ENCODE measurements around the gene BDP1. TPM values are rescaled to one million over a fixed set of nuclear protein-coding genes. Genes with fewer than 3 reads are reported as not detected.
"Not testable (repeated sequence)": the region's sequence is repeated elsewhere in the genome, so short reads cannot be mapped to it uniquely, and the experiment has no call there.

The BDP1 gene
- total RNA-seq, 1 donor, result 20.3 TPM

DNA sequence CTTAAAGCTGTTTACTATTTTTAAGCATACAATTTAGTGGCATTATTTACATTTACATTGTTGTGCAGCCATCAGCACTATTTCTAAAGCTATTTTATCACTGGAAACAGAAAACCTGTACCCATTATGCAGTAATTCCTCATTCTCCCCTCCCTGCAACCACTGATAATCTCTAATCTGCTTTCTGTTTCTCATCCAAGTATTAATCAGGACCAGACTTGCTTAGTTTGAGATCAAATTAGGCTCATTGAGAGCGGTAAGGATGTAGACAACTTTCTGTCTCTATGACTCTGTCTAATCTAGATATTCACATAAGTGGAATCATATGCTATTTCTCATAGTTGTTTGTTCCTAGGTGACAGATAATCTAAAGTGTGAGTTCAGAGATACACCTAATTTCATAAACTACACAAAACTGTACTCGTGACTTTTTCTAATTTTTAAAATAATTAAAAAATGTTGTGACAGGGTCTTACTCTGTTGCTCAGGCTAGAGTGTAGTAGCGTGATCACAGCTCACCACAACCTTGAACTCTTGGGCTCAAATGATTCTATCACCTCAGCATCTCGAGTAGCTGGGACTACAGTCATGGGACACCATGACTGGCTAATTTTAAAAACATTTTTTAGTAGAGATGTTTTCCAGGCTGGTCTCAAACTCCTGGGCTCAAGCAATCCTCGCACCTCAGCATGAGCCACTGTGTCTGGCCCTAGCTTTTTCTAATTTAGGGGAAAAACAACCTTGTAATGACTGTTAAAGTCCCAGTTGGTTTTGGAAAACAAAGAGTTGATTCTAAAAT lies 37.6 kb downstream of the BDP1 start:
- no peaks in the 10 kb centered on the region for H3K4me1 ChIP-seq (ENCODE audit: insufficient read depth, low read length)

GRCh38 chr5:71494202-71494601 lies 38.8 kb downstream of the BDP1 start:
- not testable (repeated sequence) for H3K9me3 ChIP-seq (ENCODE audit: low read depth, low read length); H4K20me1 ChIP-seq (ENCODE audit: insufficient read depth, low read length); H3K27ac ChIP-seq (ENCODE audit: low read depth, low read length); H3K27me3 ChIP-seq (ENCODE audit: insufficient read depth, low read length); DNase-seq (ENCODE audit: insufficient read length, low spot score, missing footprints); H3K4me1 ChIP-seq (ENCODE audit: insufficient read depth, low read length); H3K4me2 ChIP-seq (ENCODE audit: insufficient read depth, low read length); H2AFZ ChIP-seq (ENCODE audit: low read length); H3K4me3 ChIP-seq (ENCODE audit: insufficient read depth, low read length)
- H3K36me3 ChIP-seq (ENCODE audit: insufficient read depth, low read length), result peaks cover 50% of the 10 kb centered on the region
- peaks cover 22% of the 10 kb centered on the region for H3K79me2 ChIP-seq (ENCODE audit: insufficient read depth, low read length)

More for the DNA sequence above, 37.6 kb downstream of the BDP1 start:
- H3K4me3 ChIP-seq (ENCODE audit: insufficient read depth, low read length), result no peak overlapping the region
- H3K36me3 ChIP-seq (ENCODE audit: insufficient read depth, low read length), result peaks cover 55% of the 10 kb centered on the region
- DNase-seq (ENCODE audit: insufficient read length, low spot score, missing footprints), result no peak
- peaks cover 22% of the 10 kb centered on the region for H3K79me2 ChIP-seq (ENCODE audit: insufficient read depth, low read length)
- H3K27ac ChIP-seq (ENCODE audit: low read depth, low read length), result no peak overlapping the region
- no peaks in the 10 kb centered on the region for H3K9me3 ChIP-seq (ENCODE audit: low read depth, low read length)
- peaks cover 2% of the 10 kb centered on the region for H4K20me1 ChIP-seq (ENCODE audit: insufficient read depth, low read length)
- no peak overlapping the region for H2AFZ ChIP-seq (ENCODE audit: low read length)
- no peaks in the 10 kb centered on the region for H3K27me3 ChIP-seq (ENCODE audit: insufficient read depth, low read length)
- TF ChIP-seq, protein P1, sequence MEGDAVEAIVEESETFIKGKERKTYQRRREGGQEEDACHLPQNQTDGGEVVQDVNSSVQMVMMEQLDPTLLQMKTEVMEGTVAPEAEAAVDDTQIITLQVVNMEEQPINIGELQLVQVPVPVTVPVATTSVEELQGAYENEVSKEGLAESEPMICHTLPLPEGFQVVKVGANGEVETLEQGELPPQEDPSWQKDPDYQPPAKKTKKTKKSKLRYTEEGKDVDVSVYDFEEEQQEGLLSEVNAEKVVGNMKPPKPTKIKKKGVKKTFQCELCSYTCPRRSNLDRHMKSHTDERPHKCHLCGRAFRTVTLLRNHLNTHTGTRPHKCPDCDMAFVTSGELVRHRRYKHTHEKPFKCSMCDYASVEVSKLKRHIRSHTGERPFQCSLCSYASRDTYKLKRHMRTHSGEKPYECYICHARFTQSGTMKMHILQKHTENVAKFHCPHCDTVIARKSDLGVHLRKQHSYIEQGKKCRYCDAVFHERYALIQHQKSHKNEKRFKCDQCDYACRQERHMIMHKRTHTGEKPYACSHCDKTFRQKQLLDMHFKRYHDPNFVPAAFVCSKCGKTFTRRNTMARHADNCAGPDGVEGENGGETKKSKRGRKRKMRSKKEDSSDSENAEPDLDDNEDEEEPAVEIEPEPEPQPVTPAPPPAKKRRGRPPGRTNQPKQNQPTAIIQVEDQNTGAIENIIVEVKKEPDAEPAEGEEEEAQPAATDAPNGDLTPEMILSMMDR (IDR thresholded peaks at IDR 0.05; ENCODE audit: extremely low read depth, low read depth, low read length), result no peak
- no peak overlapping the region for H3K4me2 ChIP-seq (ENCODE audit: insufficient read depth, low read length)

GRCh38 chr5:71498756-71499155 lies 43.3 kb downstream of the BDP1 start:
- H4K20me1 ChIP-seq (ENCODE audit: insufficient read depth, low read length); H3K27ac ChIP-seq (ENCODE audit: low read depth, low read length); H3K4me1 ChIP-seq (ENCODE audit: insufficient read depth, low read length); H2AFZ ChIP-seq (ENCODE audit: low read length); H3K27me3 ChIP-seq (ENCODE audit: insufficient read depth, low read length); H3K4me3 ChIP-seq (ENCODE audit: insufficient read depth, low read length); DNase-seq (ENCODE audit: insufficient read length, low spot score, missing footprints); H3K9me3 ChIP-seq (ENCODE audit: low read depth, low read length); H3K4me2 ChIP-seq (ENCODE audit: insufficient read depth, low read length); H3K79me2 ChIP-seq (ENCODE audit: insufficient read depth, low read length): not testable (repeated sequence)
- H3K36me3 ChIP-seq (ENCODE audit: insufficient read depth, low read length), result peaks cover 46% of the 10 kb centered on the region

DNA sequence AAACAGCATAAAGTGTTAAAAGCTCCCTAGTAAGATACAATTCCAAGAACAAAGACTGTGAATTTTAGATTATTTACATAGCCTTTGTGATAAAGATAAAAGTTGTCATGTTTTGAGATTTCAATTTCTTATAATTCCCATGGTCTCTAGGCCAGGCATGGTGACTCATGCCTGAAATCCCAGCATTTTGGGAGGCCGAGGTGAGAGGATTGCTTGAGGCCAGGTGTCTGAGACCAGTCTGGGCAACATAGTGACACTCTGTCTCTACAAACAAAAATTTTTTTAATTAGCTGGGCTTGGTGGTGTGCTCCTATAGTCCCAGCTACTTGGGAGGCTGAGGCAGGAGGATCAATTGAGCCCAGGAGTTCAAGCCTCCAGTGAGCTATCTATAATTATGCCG lies 48.1 kb downstream of the BDP1 start:
- Histone ChIP-seq H3K4me3 (ENCODE audit: insufficient read depth, low read length) (no peak overlapping the region), H3K79me2 (ENCODE audit: insufficient read depth, low read length) (no peaks in the 10 kb centered on the region), H2AFZ (ENCODE audit: low read length) (no peak overlapping the region), H3K27me3 (ENCODE audit: insufficient read depth, low read length) (no peaks in the 10 kb centered on the region), H3K27ac (ENCODE audit: low read depth, low read length) (no peak overlapping the region), H3K36me3 (ENCODE audit: insufficient read depth, low read length) (peaks cover 67% of the 10 kb centered on the region), H4K20me1 (ENCODE audit: insufficient read depth, low read length) (no peaks in the 10 kb centered on the region), H3K9me3 (ENCODE audit: low read depth, low read length) (no peaks in the 10 kb centered on the region), H3K4me1 (ENCODE audit: insufficient read depth, low read length) (no peaks in the 10 kb centered on the region), H3K4me2 (ENCODE audit: insufficient read depth, low read length) (no peak overlapping the region)
- DNase-seq (ENCODE audit: insufficient read length, low spot score, missing footprints), result no peak
- TF ChIP-seq, protein P1 (IDR thresholded peaks at IDR 0.05; ENCODE audit: extremely low read depth, low read depth, low read length), result no peak

DNA sequence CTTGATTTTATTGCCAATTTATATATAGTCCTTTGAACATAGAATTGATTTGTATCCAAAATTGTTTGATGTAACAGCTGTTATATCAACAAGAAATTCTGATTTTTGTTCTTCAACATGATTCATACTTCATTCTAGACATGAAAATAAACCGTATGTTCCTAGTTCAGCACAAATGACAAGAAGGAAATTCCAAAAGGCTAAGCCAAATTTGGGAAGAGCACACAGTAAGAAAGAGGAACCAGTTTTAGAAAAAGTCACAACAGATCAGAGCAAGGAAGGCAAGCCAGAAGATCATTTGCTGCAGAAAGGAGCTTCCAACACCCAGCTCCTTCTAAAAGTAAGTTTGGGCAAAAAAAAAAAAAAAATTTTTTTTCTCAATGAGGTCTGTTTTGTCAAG lies 66.7 kb downstream of the BDP1 start:
- peaks cover 52% of the 10 kb centered on the region for H3K36me3 ChIP-seq (ENCODE audit: insufficient read depth, low read length)
- no peaks in the 10 kb centered on the region for H3K4me1 ChIP-seq (ENCODE audit: insufficient read depth, low read length)
- no peak for DNase-seq (ENCODE audit: insufficient read length, low spot score, missing footprints)
- H2AFZ ChIP-seq (ENCODE audit: low read length), result no peak overlapping the region
- H3K27ac ChIP-seq (ENCODE audit: low read depth, low read length), result no peak overlapping the region
- H3K4me2 ChIP-seq (ENCODE audit: insufficient read depth, low read length), result no peak overlapping the region
- H3K9me3 ChIP-seq (ENCODE audit: low read depth, low read length), result no peaks in the 10 kb centered on the region
- no peaks in the 10 kb centered on the region for H3K27me3 ChIP-seq (ENCODE audit: insufficient read depth, low read length)
- no peak overlapping the region for H3K4me3 ChIP-seq (ENCODE audit: insufficient read depth, low read length)
- TF ChIP-seq, protein P1 (IDR thresholded peaks at IDR 0.05; ENCODE audit: extremely low read depth, low read depth, low read length), result no peak
- H3K79me2 ChIP-seq (ENCODE audit: insufficient read depth, low read length), result no peaks in the 10 kb centered on the region
- H4K20me1 ChIP-seq (ENCODE audit: insufficient read depth, low read length), result no peaks in the 10 kb centered on the region

DNA sequence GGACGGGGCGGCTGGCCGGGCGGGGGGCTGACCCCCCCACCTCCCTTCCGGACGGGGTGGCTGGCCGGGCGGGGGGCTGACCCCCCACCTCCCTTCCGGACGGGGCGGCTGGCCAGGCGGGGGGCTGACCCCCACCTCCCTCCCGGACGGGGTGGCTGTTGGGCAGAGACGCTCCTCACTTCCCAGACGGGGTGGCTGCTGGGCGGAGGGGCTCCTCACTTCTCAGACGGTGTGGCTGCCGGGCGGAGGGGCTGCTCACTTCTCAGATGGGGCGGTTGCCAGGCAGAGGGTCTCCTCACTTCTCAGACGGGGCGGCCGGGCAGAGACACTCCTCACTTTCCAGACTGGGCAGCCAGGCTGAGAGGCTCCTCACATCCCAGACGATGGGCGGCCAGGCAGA lies 70.2 kb downstream of the BDP1 start:
- not testable (repeated sequence) for H2AFZ ChIP-seq (ENCODE audit: low read length); H3K9me3 ChIP-seq (ENCODE audit: low read depth, low read length); DNase-seq (ENCODE audit: insufficient read length, low spot score, missing footprints); H3K4me1 ChIP-seq (ENCODE audit: insufficient read depth, low read length); H3K79me2 ChIP-seq (ENCODE audit: insufficient read depth, low read length); H3K4me2 ChIP-seq (ENCODE audit: insufficient read depth, low read length); H4K20me1 ChIP-seq (ENCODE audit: insufficient read depth, low read length); H3K4me3 ChIP-seq (ENCODE audit: insufficient read depth, low read length); H3K27ac ChIP-seq (ENCODE audit: low read depth, low read length); H3K27me3 ChIP-seq (ENCODE audit: insufficient read depth, low read length)
- H3K36me3 ChIP-seq (ENCODE audit: insufficient read depth, low read length), result peaks cover 29% of the 10 kb centered on the region

Measured in osteoblast (primary cell).